GM23248 (cell line): ENCODE measurements around the gene ZBTB46.

Experiments used
- EZH2 ChIP-seq: fragments of 200-600 bp; sonication (generic); IDR thresholded peaks from 2 replicates; pipeline ENCODE4 v1.6.1; 2018; ENCODE audit warnings: antibody characterized with exemption, mild to moderate bottlenecking; ENCODE audit not compliant: insufficient read depth, poor library complexity, severe bottlenecking
- EZH2phosphoT487 ChIP-seq: fragments of 200-600 bp; sonication (generic); IDR thresholded peaks from 2 replicates; pipeline ENCODE4 v1.6.1; 2018; ENCODE audit warnings: antibody characterized with exemption, moderate library complexity, mild to moderate bottlenecking, low read depth; ENCODE audit not compliant: insufficient read depth

- TF ChIP-seq EZH2 (no peak), EZH2phosphoT487 (no peak)
These were observed 55.7 kb downstream of the ZBTB46 start for GRCh38 chr20:63775096-63775978.
